CD4-positive, alpha-beta T cell treated with Interleukin-6 for 4 hours (primary cell): Measurements from ENCODE around the gene FALEC.

Experiments
- DNase-seq: peaks from one replicate; pipeline ENCODE4 v3.0.0-alpha.2; 2020; ENCODE audit warnings: mixed read lengths

Gene FALEC

GRCh38 chr1:150512846-150513245 lies 2.7 kb upstream of the FALEC start:
- DNase-seq: no peak

GRCh38 chr1:150513351-150513791 lies 2.2 kb upstream of the FALEC start:
- DNase-seq: no peak

GRCh38 chr1:150514260-150514659 lies 1.3 kb upstream of the FALEC start:
- no peak for DNase-seq

DNA sequence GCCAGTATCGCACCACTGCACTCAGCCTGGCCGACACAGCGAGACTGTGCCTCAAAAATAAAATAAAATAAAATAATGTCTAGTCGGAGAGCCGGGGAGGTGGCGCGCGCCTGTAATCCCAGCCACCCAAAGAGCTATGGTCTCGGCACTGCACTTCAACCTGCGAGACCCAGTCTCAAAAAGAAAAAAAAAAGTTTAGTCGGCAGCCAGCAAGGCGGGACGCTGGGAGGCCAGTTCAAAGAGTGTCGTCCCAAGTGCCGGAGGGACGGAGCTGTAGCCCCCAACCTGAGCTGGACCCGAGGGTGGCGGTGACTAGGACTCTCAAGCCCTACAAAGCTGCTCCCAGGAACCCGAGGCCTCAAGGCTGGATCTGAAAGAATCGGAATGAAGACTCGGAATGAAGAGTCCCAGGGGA lies 632 bp upstream of the FALEC start:
- no peak for DNase-seq

- DNase-seq: peak; percentile 27
These were observed 569 bp downstream of the FALEC start for GRCh38 chr1:150516050-150516591.

- no peak for DNase-seq
These were observed 1.1 kb downstream of the FALEC start for GRCh38 chr1:150516616-150517015.

- no peak for DNase-seq
These were observed 5.8 kb downstream of the FALEC start for GRCh38 chr1:150521196-150521968.

DNA sequence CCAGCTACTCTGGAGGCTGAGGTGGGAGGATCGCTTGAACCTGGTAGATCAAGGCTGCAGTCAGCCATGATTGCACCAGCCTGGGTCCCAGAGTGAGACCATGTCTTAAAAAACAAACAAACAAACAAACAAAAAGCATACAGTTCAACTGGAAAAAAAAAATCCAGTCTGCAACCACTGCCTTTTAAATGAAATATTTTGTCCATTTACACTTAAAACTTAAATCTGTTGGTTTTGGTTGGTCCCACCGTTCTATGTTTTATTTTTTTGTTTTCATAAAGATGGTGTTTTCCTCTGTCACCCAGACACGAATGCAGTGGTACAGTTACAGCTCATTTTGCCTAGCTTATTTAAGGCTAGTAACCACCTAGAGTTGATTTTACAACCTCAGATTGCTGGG lies 9.8 kb downstream of the FALEC start:
- no peak for DNase-seq

DNA sequence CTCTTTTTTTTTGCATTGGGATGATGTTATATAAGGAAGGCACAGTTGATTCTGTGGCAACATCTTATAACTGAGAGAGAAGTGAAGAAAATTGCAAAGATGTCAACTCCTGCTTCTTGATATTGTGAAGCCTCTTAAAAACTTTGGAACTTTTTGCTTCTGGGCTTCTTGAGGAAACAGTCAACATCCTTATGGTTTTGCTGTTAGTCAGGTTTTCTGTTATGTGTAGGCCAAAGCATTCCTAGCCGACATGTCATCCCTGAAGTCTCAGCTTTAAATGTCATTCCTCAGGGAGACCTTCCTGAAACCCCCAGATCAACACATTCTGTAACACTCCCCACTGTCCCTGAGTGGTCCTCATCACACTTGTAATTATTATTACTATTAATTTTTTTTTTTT lies 12.6 kb downstream of the FALEC start:
- no peak for DNase-seq

DNA sequence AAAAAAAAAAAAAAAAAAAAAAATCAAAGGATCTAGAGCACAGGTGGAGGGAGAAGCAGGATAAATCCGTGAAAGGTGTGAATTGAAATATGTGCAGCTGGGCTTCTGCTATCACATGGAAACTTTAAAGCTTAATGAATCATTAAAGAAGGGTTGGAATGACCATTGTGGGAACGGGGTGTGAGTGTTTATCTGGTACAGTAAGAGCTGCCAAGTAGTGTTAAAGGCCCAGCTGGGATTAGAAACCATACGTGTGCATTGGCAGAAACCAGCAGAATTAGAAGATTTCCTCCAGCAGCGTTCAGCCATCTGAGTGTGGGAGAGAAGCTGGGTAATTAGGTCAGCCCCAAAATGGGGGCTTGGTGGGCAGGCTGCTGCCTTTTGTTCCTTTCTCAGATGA lies 13.5 kb downstream of the FALEC start:
- DNase-seq: no peak

- no peak for DNase-seq
These were observed 15.1 kb downstream of the FALEC start for GRCh38 chr1:150530491-150531159.

- DNase-seq: no peak
These were observed 17.3 kb downstream of the FALEC start for GRCh38 chr1:150532860-150533259.

DNA sequence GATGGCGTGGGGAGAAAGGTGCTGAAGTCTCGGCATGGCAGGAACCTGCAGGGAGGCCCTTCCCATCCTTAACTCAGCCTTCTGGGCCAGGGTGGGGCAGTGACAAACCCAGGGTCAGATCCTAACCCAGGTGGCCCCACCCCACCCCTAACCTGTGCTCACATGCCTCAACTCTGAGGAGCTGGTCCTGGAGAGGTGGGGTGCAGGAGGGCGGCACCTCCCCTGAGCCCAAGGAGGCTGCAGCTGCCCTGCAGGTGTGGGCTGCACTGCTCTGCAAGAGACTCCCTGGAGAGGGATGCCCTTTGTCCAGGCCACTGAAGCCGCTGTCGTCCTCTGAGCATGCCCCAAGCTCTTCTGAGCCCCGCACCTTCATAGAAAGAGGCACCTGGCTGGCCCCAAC lies 18.4 kb downstream of the FALEC start:
- DNase-seq: no peak

- DNase-seq: no peak
These were observed 20.1 kb downstream of the FALEC start for GRCh38 chr1:150535511-150536287.

GRCh38 chr1:150536836-150537731 lies 21.5 kb downstream of the FALEC start:
- no peak for DNase-seq

- no peak for DNase-seq
These were observed 22.5 kb downstream of the FALEC start for GRCh38 chr1:150537732-150538684.

DNA sequence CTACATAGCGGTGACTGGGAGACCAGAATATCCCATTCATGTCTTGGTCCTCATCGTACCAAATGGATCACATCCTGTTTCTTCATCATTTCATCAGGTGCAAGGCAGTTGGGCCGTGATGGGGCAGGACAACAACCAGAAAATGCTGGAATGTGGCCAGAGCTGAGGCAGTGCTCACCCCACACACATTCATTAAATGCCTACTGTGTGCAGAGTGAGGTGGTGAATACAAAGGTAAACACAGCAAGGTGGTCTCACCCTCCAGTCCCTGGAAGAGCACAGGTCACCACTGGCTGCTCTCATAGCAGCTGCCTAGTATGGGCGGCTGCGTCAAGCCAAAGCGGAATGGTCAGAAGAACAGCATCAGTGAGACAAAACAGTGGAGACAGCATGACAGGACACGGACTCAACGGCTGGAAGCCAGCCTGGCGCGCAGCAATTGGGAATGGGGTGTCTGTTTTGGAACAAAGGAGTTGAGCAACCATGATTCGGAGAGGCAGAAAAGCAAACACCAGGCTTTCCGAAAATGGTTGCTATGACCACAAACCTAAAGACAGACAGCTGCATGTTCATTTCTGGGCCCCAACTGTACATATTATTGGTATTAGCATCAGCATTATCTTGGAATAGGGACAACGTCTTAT lies 28.1 kb downstream of the FALEC start:
- DNase-seq: no peak

DNA sequence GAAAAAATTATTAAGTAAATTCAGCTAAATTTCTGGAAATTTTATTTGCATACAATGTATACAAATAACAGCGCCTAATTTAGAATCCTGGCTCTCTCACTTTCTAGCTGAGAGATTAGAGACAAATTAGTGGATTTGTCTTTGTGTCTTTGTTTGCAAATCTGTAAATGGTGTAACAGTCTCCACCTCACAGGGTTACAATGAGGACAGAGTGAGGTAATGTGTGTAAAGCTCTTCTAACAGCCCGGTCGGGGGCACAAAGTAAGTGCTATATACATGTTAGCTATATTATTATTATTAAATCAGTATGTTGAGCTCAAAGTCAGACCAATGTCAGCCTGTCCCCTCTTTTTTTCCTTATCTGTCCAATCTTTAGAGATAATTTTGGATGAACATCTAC lies 28.7 kb downstream of the FALEC start:
- DNase-seq: no peak

DNA sequence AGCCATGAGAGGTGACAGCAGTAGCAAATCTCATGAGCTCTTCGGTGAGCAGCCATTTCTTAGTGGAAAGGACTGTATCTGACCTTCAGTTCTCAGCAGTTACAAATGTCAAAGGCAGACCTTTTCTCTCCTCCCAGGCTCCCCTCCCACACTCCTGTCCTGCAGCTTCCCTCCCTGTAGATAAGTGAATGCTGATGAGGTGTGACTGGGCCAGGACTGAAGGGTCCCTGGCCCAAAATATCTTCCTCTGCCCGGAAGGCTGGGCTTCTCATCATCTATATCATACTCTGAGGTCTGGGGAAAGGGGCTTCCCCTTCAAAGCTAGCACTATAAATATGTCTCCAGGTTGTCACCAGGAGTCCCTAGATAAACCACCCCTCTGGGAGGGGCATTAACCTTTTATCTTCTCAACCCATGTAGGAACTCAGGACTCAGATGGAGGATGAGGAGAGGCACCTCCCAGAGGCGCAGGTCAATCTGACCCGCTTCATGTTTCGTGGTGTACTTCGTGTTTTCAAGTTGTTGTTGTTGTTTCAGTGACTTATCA lies 30.0 kb downstream of the FALEC start:
- no peak for DNase-seq

GRCh38 chr1:150546294-150546937 lies 30.9 kb downstream of the FALEC start:
- DNase-seq: no peak
